GM19463 (cell line): ENCODE results near the gene MYO5A.
"Not testable (repeated sequence)": the region's sequence is repeated elsewhere in the genome, so short reads cannot be mapped to it uniquely, and the experiment has no call there.

ENCODE experiments used
- ATAC-seq: cut with Tn5 transposase; IDR thresholded peaks from one replicate; pipeline ENCODE4 v1.9.1; 2021; ENCODE audit warnings: mild to moderate bottlenecking, moderate library complexity; ENCODE audit not compliant: unreplicated experiment

Gene MYO5A

GRCh38 chr15:52509500-52510245, 19.0 kb downstream of the MYO5A start:
- ATAC-seq: no peak

- no peak for ATAC-seq
These were observed 22.1 kb downstream of the MYO5A start for GRCh38 chr15:52506549-52506948.

DNA sequence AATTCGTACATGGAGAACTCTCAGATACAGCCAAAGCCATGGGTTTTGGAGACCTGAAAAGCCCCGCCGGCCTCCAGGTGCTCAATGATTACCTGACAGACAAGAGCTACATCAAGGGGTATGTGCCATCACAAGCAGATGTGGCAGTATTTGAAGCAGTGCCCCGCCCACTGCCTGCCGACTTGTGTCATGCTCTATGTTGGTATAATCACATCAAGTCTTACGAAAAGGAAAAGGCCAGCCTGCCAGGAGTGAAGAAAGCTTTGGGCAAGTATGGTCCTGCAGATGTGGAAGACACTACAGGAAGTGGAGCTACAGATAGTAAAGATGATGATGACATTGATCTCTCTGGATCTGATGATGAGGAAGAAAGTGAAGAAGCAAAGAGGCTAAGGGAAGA, 23.5 kb downstream of the MYO5A start:
- ATAC-seq: no peak

- ATAC-seq: peak; percentile 70
These were observed 24.7 kb downstream of the MYO5A start for GRCh38 chr15:52503788-52504496.

GRCh38 chr15:52502608-52503007, 26.1 kb downstream of the MYO5A start:
- ATAC-seq: no peak

DNA sequence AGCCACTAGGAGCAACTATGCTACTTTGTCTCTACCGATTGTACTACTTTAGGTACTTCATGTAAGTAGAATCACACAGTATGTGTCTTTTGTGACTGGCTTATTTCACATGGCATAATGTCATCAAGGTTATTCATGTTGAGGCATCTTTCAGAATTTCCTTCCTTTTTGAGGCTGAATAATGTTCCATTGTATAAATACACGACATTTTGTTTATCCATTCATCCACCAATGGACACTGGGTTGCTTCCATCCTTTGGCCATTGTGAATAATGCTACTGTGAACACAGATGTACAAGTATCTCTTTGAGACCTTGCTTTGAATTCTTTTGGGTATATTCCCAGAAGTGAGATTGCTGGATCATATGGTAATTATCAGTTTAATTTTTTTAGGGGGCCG, 29.2 kb downstream of the MYO5A start:
- no peak for ATAC-seq

- ATAC-seq: no peak
These were observed 30.0 kb downstream of the MYO5A start for GRCh38 chr15:52498706-52499105.

- peak; percentile 56 for ATAC-seq
These were observed 31.8 kb downstream of the MYO5A start for GRCh38 chr15:52496776-52497470.

DNA sequence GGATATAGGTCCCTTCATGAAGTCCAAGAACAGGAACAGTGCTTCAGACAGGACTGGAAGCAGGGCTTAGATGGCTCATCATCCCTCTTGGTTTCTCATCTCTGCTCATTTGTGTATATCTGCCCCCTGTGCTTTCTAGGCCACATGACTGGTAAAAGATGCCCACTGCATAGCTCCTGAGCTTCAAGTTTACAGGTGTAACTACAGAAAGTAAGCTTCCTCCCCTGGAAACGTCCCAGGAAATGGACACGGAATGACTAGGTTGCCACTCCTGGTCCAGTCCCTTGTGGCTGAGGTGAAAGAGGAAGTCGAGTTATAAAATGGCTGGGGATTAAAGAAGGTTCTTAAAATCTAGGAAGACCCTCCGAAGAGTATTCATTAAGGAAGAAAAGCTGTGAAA, 32.5 kb downstream of the MYO5A start:
- ATAC-seq: no peak

- no peak for ATAC-seq
These were observed 33.6 kb downstream of the MYO5A start for GRCh38 chr15:52495125-52495524.

DNA sequence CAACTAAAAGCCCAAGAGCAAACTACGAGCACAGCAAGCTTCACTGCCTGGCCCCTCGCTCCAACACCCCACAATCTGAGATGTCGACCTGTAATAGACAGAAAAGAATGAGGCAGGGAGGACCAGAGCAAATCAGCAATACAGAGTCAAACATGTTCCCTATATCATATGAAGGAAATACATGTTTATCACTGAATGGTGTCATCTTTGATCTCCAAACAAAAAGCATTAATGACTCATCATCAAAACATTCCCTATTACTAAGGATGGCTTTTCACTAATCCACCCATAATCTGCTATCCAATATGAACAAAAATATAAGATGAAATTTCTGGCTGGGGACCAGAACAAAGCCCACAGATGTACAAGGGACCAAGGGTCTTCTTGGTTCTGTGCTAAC, 34.7 kb downstream of the MYO5A start:
- ATAC-seq: no peak

GRCh38 chr15:52492132-52492531, 36.5 kb downstream of the MYO5A start:
- no peak for ATAC-seq

DNA sequence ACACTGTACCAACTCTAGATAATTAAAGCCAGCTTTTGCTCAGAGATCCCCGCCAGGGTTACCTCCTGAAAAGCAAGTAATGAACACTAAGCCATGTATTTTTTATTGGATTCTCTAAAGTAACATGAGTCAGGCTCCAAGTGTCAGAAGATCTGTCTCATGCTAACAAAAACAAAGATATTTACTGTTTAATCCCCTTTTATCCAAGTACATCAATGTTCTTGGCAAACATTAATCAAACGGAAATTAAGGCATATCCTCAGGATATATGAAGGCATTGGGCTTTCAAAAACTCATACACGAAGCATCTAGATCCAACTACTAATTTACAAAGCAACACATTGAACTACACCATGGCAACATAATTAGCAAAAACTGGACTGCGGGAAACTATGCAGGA, 37.2 kb downstream of the MYO5A start:
- no peak for ATAC-seq

DNA sequence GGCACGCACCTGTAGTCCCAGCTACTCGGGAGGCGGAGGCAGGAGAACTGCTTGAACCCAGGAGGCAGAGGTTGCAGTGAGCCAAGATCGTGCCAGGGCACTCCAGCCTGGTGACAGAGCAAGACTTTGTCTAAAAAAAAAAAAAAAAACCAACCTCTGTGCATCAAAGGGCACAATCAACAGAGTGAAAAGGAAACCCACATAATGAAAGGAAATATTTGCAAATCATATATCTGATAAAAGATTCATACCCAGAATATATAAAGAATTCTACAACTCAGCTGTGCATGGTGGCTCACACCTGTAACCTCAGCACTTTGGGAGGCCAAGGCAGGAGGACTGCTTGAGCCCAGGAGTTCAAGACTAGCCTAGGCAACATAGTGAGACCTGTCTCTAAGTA, 39.2 kb downstream of the MYO5A start:
- ATAC-seq: not testable (repeated sequence)

DNA sequence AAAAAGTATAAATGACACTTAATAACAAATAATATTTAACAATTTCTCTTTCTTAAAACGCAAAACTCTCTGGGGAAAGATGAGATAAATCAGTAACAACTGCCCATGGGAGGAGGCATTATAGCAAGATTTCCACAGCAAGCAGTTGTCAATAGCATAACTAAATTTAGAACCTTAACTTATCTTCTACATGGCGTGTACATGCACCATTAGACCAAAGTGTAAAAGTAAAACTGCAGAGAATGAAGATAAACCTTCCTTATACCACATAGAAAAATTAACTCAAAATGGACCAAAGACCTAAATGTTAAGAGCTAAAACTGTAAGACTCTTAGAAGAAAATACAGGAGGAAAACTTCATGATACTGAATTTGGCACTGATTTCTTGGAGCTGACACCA, 39.9 kb downstream of the MYO5A start:
- no peak for ATAC-seq

GRCh38 chr15:52486003-52486996, 42.4 kb downstream of the MYO5A start:
- ATAC-seq: no peak

DNA sequence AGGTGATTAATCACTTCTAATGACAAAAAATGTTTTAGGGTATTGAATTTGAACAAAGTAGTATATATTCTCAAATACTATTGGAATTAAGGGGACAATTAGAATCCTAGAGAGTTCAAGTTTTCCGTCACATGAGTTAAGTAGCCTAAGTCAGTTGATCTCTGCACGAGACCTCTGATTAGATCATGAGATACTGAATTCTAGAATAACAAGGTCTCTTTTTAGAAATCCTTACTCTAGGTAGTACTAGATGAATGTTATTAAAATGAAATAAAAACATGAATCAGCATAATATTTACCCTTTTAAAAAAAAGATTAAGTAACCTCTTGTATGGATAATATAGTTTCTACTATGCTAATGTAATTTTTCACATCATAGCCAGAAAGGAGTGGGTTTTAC, 43.4 kb downstream of the MYO5A start:
- no peak for ATAC-seq

- no peak for ATAC-seq
These were observed 45.0 kb downstream of the MYO5A start for GRCh38 chr15:52483707-52484106.

DNA sequence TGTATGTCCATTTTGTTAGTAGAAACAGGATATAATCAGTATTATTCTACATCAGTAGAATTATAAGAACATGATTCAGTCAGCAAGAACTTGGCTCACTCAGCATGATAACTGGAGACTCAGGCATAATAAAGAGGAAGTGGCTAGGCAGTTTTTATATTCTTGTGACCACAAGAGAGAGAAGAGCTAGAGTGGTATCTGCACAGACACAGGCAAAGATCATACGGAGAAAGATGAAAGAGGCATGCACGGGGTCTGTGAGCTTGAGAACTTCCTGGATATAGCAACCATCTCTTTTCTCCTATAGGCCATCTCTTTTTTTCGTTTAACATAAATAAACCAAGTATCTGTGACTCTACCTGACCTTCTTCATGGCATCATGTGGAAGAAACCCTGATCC, 46.8 kb downstream of the MYO5A start:
- peak; percentile 94 for ATAC-seq

DNA sequence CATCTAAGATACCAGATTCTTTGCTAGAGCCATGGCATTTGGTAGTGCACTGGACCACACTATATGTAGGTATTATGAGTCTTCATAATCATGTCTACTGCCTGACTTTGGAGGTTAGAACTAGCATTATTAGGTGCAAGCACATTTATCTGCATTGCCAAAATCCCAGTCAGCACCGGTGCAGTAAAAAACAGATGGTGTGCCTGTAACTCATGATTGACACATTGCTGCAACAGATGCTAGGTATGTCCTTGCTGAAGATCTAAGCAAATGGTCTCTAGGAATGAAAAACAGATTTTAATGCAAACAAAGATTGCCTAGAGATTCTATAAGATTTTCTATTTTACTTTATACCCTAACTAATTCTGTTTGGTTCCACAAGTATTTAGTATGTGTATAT, 47.7 kb downstream of the MYO5A start:
- no peak for ATAC-seq

GRCh38 chr15:52466716-52467115, 62.0 kb downstream of the MYO5A start:
- ATAC-seq: no peak
